H54 (cell line): ENCODE measurements around the gene SNUPN.

Experiments used
- DNase-seq: peaks from one replicate; pipeline ENCODE4 v3.0.0; 2011; ENCODE audit warnings: low spot score, mixed read lengths; ENCODE audit not compliant: insufficient read length
- FAIRE-seq: peaks from 3 replicates; lab custom pipeline; 2011; peaks lifted over from hg19 to GRCh38; lab: Jason Lieb, UNC
- POLR2A ChIP-seq: IDR thresholded peaks from 2 replicates; pipeline ENCODE4 v1.6.1; 2011; ENCODE audit warnings: low read depth, mild to moderate bottlenecking, low read length

SNUPN gene

DNA sequence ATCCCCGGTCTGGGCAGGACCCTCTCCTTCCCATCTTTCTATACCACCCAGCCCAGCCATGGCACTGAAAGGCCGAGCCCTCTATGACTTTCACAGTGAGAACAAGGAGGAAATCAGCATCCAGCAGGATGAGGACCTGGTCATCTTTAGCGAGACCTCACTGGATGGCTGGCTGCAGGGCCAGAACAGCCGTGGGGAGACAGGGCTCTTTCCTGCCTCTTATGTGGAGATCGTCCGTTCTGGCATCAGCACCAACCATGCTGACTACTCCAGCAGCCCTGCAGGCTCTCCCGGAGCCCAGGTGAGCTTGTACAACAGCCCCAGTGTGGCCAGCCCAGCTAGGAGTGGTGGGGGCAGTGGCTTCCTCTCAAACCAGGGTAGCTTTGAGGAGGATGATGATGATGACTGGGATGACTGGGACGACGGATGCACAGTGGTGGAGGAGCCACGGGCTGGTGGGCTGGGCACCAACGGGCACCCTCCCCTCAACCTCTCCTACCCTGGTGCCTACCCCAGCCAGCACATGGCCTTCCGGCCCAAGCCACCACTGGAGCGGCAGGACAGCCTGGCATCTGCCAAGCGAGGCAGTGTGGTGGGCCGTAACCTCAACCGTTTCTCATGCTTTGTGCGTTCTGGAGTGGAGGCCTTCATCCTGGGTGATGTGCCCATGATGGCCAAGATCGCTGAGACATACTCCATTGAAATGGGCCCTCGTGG, 23.7 kb upstream of the SNUPN start:
- TF ChIP-seq POLR2A: no peak
- DNase-seq: no peak
- FAIRE-seq: no peak

DNA sequence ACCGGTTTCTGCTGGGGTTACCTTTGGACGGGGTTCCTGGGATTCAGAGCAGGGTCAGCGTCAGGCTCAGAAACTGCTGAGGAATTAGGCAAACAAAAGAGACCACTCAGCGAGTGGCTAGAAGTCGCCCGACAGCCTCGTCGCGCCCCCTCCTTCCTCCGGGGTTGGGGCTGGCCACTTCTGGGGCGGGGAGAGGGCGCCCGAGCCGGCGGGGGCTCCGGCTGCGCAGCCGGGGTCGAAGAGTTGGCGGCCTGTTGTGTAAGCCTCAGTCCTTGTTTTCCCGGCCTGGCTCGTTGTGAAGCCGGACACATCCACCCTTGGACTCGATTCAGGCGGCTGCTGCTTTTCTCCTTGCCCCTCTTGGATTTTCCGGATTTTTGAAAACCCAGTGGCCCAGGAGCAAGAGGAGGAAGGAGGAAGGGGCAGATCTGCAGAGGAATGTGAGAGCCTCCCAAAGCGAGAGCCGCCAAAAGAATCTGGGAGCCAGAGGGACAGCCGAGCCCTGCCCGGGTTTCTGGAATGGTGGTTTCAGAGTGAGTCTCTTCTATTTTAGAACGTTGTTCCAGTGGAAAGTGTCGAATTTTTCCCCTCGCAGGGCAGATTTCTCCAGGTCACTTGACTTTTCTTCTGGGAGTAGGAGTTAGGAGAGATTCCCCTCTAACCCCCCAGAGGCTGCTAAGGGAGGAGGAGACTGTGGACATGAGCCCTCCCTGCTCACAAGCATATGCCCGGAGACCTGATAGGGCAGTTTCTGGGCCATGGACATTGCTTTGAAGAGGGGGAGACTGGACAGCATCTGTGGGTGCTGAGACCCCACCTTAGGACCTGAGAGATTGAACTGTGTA, 22.9 kb upstream of the SNUPN start:
- FAIRE-seq (no peak), DNase-seq (no peak)
- no peak for TF ChIP-seq POLR2A

DNA sequence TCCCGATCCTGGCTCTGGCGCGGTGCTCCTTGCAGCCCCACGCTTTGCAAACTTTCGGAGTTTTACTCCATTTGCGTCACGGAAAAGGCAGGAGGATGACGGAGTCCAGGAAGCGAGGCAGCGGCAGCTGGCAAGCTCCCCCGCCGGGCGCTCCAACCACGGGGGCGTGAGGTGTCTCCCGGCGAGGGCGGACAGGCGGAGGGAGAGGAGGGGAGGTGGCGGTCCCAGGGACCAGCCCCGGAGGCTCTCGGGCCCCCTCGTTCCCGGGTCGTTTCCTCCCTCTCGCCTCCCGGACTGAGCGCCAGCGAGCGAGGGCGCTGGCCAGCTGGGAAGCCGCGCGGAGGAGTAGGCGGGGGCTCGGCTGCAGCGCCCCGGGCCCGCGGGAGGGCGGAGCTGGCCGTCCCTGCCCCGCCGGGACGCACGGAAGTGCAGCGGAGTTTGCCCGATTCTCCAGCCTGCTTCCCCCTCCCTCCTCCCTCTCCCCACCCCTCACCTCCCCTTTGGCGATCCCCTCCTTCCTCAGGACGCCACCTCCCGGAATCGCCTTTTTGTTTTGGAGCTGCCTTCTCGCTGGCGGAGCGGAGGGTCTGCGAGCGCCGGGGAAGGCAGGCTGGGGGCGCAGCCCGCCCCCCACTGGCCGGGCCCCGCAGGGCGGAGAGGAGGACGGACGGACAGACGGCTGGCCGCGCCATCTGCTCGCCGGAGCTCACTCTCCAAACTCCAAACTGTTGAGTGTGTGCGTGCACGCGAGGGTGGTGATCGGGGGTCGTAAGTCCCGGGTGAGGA, 22.0 kb upstream of the SNUPN start, which contains the start of gene SNX33:
Gene SNX33, plus strand, starts transcription at position 543 of the 786 bp plus-strand sequence. CDS start 1,191 bp downstream, outside the sequence.
- DNase-seq (no peak), FAIRE-seq (no peak)
- peak; percentile 76 for TF ChIP-seq POLR2A

DNA sequence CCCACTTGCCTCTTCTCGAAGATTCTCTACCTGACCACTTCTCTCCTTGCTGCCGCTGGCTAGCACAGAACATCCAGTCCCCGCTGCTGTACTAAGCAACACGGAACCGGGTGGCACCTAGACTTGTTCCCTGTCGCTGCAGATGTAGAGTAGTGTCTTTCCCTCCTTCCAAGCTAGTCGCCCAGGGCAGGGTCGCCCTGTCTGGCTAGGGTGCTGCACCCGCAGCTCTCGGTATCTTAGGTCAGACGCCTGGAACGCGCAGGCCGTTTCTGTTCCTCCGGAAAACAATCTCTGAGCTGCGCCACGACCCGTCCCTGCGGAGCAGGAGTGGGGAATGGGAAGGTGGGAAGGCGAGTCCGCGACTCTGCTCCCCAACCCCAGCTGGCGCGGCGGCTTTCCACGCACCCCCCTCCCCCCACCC, 21.4 kb upstream of the SNUPN start:
- FAIRE-seq (no peak), DNase-seq (no peak)
- TF ChIP-seq POLR2A: no peak

DNA sequence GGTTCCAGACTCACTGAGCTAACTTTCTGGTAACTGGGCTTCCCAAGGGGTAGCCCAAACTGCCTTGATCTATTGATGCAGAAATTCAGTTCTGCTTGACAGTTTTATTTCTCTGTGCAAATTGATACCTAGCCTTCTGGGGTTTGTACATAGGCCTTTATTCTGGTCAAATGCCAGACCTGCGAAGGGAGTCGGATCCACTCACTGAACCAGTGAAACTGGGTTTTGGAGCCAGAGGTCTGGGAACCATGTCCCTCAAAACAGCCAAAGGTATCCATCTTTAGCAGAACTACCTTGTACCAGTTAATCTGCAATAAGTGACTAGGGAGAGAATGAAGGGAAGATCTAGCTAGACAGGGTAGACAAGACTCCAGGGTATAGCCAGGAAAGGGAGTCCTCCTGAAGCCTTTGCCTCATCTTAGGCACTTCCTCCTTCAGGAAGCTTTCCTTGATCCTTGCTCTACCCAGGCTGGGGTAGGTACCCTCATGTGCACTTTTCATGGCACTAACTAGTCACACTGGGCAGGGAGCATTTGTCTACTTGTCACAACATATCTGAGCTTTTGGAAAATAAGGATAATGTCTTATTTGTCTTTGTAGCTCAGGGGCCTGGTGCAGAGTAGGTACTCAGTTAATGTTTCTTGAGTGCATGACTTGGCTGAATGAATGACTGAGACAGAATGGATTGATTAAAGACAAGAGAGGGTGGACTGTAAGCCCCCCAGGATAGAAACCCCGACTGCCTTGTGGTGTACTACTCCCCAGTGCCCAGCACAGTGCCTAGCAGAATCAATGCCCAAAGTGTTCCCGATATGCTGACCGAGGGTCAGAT, 20.8 kb upstream of the SNUPN start:
- no peak for FAIRE-seq
- TF ChIP-seq POLR2A: no peak
- DNase-seq: no peak

DNA sequence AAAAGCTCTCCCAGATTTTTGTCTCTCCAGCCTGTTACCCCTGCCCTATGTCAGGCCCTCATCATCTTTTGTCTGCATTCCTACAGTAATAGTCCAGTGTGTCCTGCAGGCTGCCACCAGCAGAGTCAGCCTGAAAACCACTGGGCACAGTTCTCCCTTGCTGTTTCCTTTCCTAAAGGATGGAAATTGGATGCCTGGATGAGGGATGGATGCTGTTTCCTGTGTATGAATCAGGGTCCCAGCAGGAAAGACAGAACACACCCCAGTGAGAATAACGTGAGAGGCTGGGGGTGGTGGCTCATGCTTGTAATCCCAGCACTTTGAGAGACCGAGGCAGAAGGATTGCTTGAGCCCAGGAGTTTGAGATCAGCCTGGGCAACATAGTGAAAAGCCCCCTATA, 18.9 kb upstream of the SNUPN start:
- no peak for DNase-seq
- no peak for TF ChIP-seq POLR2A

DNA sequence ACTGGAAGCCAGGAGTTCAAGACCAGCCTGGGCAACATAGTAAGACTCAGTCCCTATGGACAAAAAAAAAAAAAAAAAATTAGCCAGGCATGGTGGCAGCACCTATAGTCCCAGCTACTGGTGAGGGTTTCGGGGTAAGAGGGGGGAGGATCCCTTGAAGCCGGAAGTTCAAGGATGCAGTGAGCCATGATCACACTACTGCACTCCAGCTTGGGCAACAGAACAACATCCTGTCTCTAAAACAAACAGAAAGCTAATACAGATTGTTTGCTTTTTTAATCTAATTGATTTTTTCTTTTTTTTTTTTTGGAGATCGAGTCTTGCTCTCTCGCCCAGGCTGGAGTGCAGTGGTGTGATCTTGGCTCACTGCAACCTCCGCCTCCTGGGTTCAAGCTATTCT, 16.1 kb upstream of the SNUPN start:
- FAIRE-seq: no peak
- no peak for DNase-seq
- TF ChIP-seq POLR2A: no peak

More for the DNA sequence above, 18.9 kb upstream of the SNUPN start:
- no peak for FAIRE-seq

DNA sequence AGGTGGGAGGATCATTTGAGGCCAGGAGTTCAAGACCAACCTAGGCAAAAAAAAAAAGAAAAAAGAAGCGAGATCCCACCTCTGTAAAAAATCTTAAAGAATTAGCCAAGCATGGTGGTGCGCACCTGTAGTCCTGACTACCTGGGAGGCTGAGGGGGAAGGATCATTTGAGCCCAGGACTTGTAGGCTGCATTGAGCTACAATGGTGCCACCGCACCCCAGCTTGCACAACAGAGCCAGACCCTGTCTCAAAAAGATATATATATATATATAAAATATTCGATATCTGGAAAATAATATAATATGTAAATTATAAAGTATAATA, 15.6 kb upstream of the SNUPN start:
- no peak for FAIRE-seq
- no peak for TF ChIP-seq POLR2A
- DNase-seq: no peak

DNA sequence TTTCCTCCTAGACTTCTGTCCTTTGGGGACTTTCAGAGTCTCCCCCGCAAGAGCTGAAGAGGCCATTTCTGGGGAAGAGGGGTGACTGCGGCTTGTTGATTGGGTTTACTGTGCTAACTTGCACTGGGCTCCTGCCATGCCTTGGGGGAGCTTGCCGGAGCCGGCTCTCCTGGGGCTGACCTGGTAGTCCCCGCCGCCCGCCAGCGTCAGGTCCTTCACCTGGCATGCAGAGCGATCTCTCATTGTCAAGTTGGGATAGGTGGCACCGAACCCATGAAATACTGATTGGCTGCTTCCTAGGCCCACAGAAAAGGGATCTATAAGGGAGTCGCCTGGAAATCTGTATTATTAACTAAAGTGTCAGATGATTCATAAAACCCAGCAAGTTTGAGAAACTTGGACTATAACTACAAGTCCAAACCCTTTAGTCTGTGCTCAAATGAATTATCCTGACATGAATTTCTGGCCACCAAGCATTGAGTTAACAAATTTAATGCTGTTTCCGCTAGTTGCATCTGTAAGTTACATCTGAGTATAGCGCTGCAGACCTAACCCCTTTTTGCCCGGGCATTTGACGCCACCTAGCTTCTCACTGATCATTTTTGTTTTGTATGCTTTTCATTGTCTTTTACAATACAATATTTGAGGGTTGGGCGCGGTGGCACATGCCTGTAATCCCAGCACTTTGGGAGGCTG, 15.1 kb upstream of the SNUPN start:
- DNase-seq (no peak), FAIRE-seq (no peak)
- no peak for TF ChIP-seq POLR2A

DNA sequence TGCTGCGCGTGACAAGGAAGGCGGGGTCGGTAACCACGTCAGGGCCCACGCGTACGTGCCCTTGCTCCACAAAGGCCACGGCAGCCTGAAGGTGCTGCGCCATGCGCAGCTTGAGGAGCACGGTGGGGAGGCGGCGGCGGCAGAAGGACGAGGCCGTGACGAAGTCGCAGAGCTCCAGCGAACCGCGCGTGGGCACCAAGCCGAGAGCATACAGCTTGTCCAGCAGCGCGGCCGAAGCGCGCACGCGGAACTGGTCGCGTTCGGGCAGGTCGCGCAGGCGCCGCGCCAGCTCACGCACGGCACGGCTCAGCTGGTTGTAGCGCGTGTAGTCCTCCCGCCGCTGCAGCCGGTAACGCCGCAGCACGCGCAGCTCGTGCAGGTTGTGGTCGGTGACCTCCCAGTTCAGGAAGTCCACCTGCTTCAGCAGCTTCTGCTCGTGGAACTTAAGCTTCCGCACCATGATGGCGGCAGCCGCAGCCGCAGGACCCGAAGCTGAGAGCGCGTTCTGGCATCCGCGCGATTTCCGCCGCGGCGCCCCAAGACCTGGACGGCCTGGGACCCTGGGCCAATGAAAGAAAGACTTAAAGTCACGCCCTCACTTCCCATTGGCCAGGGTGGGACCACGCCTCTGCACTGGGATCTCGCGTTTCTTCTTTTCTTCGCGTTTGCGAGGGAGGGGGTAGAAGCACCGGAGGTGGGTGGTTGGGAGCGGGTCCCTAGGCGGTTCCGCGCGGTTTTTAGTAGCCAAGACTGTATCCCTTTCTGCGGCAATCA, 14.4 kb upstream of the SNUPN start, which contains the start of gene IMP3:
Gene IMP3, minus strand, starts transcription at position 516 of the 774 bp plus-strand sequence. Its CDS starts 56 bp downstream, at position 460.
- FAIRE-seq: no peak

DNA sequence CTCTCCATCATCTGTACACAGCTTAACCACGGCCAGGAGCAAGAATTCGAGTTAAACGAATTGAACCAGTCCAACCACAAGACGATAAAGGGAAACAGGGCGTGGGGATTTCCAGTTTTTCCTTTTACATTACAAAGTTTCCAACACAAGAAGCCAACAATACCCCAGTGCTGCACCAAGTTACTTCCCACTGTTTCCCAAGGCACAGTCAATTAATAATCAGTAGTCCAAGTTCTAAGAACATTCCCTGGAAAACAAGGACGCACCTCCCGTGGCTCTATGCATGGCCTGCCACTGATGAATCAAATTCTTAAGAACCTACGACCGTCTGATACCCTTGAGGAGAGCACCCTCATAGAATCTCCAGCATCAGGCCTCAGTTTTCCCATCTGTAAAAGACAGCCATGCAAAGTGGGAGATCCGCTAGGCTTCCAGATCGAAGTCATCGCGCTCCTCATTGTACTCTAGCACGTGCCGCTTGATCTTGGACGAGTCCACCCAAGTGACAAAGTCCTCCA, 13.7 kb upstream of the SNUPN start:
- TF ChIP-seq POLR2A: no peak
- DNase-seq: no peak
- FAIRE-seq: no peak

More for the DNA sequence above, 14.4 kb upstream of the SNUPN start, which contains the start of gene IMP3:
- TF ChIP-seq POLR2A: peak; percentile 90
- no peak for DNase-seq
